Naive thymus-derived CD4-positive, alpha-beta T cell (primary cell): ENCODE measurements around the gene NYAP2. TPM values are rescaled to one million over a fixed set of nuclear protein-coding genes. Genes with fewer than 3 reads are reported as not detected.

Experiments used
- ATAC-seq: fragments of 150-1000 bp; cut with Tn5 transposase; 2 replicates; pipeline ENCODE4 v1.10.0; 2021; ENCODE audit warnings: mild to moderate bottlenecking, moderate library complexity
- CTCF ChIA-PET: fragments of 350-600 bp; sonication (Branson Sonifier 250); formaldehyde crosslinking; loops from one replicate; lab custom pipeline; 2021; ENCODE audit warnings: antibody characterized with exemption; lab: Charles Lee
- POLR2A ChIA-PET: fragments of 350-600 bp; sonication (Branson Sonifier 250); formaldehyde crosslinking; loops from one replicate; lab custom pipeline; 2021; ENCODE audit warnings: antibody characterized with exemption, inconsistent platforms; lab: Charles Lee
- DNase-seq, 9 donors: peaks; one replicate each; pipeline versions ENCODE4 v3.0.0 to v3.0.0-alpha.2; 2020 to 2022; ENCODE audit warnings: mixed read lengths in 1 of 9
- H3K27ac ChIP-seq: one replicate; pipeline ENCODE4 v1.7.0; 2013; ENCODE audit warnings: mild to moderate bottlenecking, low read depth, low read length, moderate library complexity
- H3K27me3 ChIP-seq, 2 donors: one replicate each; pipeline ENCODE4 v1.7.0; 2013; ENCODE audit warnings: low read length in 2 of 2, mild to moderate bottlenecking in 2 of 2, moderate library complexity in 2 of 2; ENCODE audit not compliant: control insufficient read depth in 2 of 2, insufficient read depth in 2 of 2
- H3K36me3 ChIP-seq, 3 experiments: 1 replicate in 2 of 3; 2 replicates in 1 of 3; pipeline ENCODE4 v1.7.0; 2013; ENCODE audit warnings: low read length in 3 of 3, mild to moderate bottlenecking in 3 of 3, moderate library complexity in 1 of 3; ENCODE audit not compliant: insufficient read depth in 3 of 3, control insufficient read depth in 2 of 3
- H3K4me1 ChIP-seq, 2 donors: one replicate each; pipeline ENCODE4 v1.7.0; 2013; ENCODE audit warnings: low read length in 2 of 2, mild to moderate bottlenecking in 2 of 2, moderate library complexity in 1 of 2; ENCODE audit not compliant: control insufficient read depth in 2 of 2, insufficient read depth in 2 of 2
- H3K4me3 ChIP-seq: 2 replicates; pipeline ENCODE4 v1.7.0; 2013; ENCODE audit warnings: mild to moderate bottlenecking, low read length
- H3K9me3 ChIP-seq, 3 experiments: 1 replicate in 2 of 3; 2 replicates in 1 of 3; pipeline ENCODE4 v1.7.0; 2013; ENCODE audit warnings: low read length in 3 of 3; ENCODE audit not compliant: control insufficient read depth in 2 of 3
- H3K27ac Mint-ChIP-seq, 9 donors: one replicate each; pipeline ENCODE4 v1.8.0; 2020 to 2022; ENCODE audit warnings: mixed read lengths in 9 of 9, mild to moderate bottlenecking in 8 of 9, moderate library complexity in 5 of 9, inconsistent platforms in 2 of 9
- H3K27me3 Mint-ChIP-seq, 5 donors: one replicate each; pipeline ENCODE4 v1.8.0; 2021 to 2022; ENCODE audit warnings: mixed read lengths in 5 of 5, mild to moderate bottlenecking in 1 of 5
- H3K36me3 Mint-ChIP-seq, 5 donors: one replicate each; pipeline ENCODE4 v1.8.0; 2020 to 2022; ENCODE audit warnings: mixed read lengths in 5 of 5, mild to moderate bottlenecking in 3 of 5, inconsistent platforms in 1 of 5
- H3K4me1 Mint-ChIP-seq, 7 donors: one replicate each; pipeline ENCODE4 v1.8.0; 2020 to 2022; ENCODE audit warnings: mixed read lengths in 7 of 7, mild to moderate bottlenecking in 3 of 7, inconsistent platforms in 1 of 7
- H3K4me3 Mint-ChIP-seq, 10 donors: one replicate each; pipeline ENCODE4 v1.8.0; 2020 to 2022; ENCODE audit warnings: mild to moderate bottlenecking in 10 of 10, mixed read lengths in 10 of 10, moderate library complexity in 6 of 10, inconsistent platforms in 2 of 10
- H3K9me3 Mint-ChIP-seq, 11 donors: one replicate each; pipeline ENCODE4 v1.8.0; 2020 to 2022; ENCODE audit warnings: mixed read lengths in 11 of 11, mild to moderate bottlenecking in 4 of 11, inconsistent platforms in 1 of 11, moderate library complexity in 1 of 11
- intact Hi-C, 2 donors: fragments of 100-400 bp; cut with micrococcal nuclease; formaldehyde crosslinking; loops; one replicate each; pipeline ENCODE4 v1.15.1; 2023
- polyA plus RNA-seq, 2 donors: library from polyadenylated mRNA; unstranded; fragments of 300-500 nt; fragmentation: Illumina TruSeq; gene quantifications; one replicate each; pipeline ENCODE4 v1.2.3, GENCODE V29; 2021
- total RNA-seq, 6 experiments: library from RNA in 5 of 6; stranded (reverse) in 5 of 6; gene quantifications; 1 replicate in 5 of 6; 2 replicates in 1 of 6; pipeline ENCODE4 v1.2.3 and lab custom pipeline; 2021 to 2026

The NYAP2 gene
- total and polyA plus RNA-seq, 7 experiments from 2014 or later = 0.17 TPM; not detected in 6

- Mint-ChIP-seq H3K36me3 (no peaks in the 10 kb centered on the region), H3K27ac (no peak overlapping the region), H3K4me1 (no peaks in the 10 kb centered on the region), H3K27me3 (peaks cover 0 to 31% (median 28%) of the 10 kb centered on the region in 5 donors), H3K9me3 (peaks cover 0 to 5% (median 0%) of the 10 kb centered on the region in 11 donors), H3K4me3 (no peak overlapping the region)
- ChIA-PET CTCF (no interaction called here), POLR2A (no interaction called here)
- H3K4me3 ChIP-seq = no peak overlapping the region
- intact Hi-C loops = no loop called here
- no peaks in the 10 kb centered on the region for H3K36me3 ChIP-seq
- no peaks in the 10 kb centered on the region for H3K9me3 ChIP-seq
- ATAC-seq (no peak), DNase-seq (no peak)
- no peaks in the 10 kb centered on the region for H3K27me3 ChIP-seq
- H3K4me1 ChIP-seq = no peaks in the 10 kb centered on the region
- no peak overlapping the region for H3K27ac ChIP-seq
These were observed 38.7 kb downstream of the NYAP2 start for GRCh38 chr2:225438248-225438647.

- no peak overlapping the region for H3K4me3 Mint-ChIP-seq
- Histone ChIP-seq H3K9me3 (no peaks in the 10 kb centered on the region), H3K4me3 (no peak overlapping the region), H3K4me1 (no peaks in the 10 kb centered on the region), H3K27me3 (no peaks in the 10 kb centered on the region), H3K27ac (no peak overlapping the region), H3K36me3 (no peaks in the 10 kb centered on the region)
- POLR2A ChIA-PET = no interaction called here
- H3K36me3 Mint-ChIP-seq = no peaks in the 10 kb centered on the region
- H3K9me3 Mint-ChIP-seq = no peaks in the 10 kb centered on the region
- CTCF ChIA-PET = no interaction called here
- ATAC-seq = no peak
- intact Hi-C loops = no loop called here
- no peak overlapping the region for H3K27ac Mint-ChIP-seq
- no peaks in the 10 kb centered on the region for H3K4me1 Mint-ChIP-seq
- peaks cover 4 to 26% (median 8%) of the 10 kb centered on the region in 5 donors for H3K27me3 Mint-ChIP-seq
- no peak for DNase-seq
These were observed 53.2 kb downstream of the NYAP2 start for GRCh38 chr2:225452677-225453076.

GRCh38 chr2:225454412-225454811 is 54.9 kb downstream of the NYAP2 start:
- DNase-seq (no peak), ATAC-seq (no peak)
- Histone ChIP-seq H3K27ac (no peak overlapping the region), H3K27me3 (no peaks in the 10 kb centered on the region), H3K9me3 (no peaks in the 10 kb centered on the region), H3K4me3 (no peak overlapping the region), H3K4me1 (no peaks in the 10 kb centered on the region), H3K36me3 (no peaks in the 10 kb centered on the region)
- H3K27ac Mint-ChIP-seq = peak overlapping the region in 1 of 9 donors; percentile 3
- H3K9me3 Mint-ChIP-seq = no peaks in the 10 kb centered on the region
- CTCF ChIA-PET = no interaction called here
- no peaks in the 10 kb centered on the region for H3K36me3 Mint-ChIP-seq
- peaks cover 4 to 26% (median 11%) of the 10 kb centered on the region in 5 donors for H3K27me3 Mint-ChIP-seq
- H3K4me3 Mint-ChIP-seq = no peak overlapping the region
- POLR2A ChIA-PET = no interaction called here
- H3K4me1 Mint-ChIP-seq = no peaks in the 10 kb centered on the region
- intact Hi-C loops = no loop called here

GRCh38 chr2:225456619-225457260 is 57.2 kb downstream of the NYAP2 start:
- H3K27ac ChIP-seq = no peak overlapping the region
- Mint-ChIP-seq H3K27me3 (peaks cover 0 to 14% (median 12%) of the 10 kb centered on the region in 5 donors), H3K36me3 (peaks cover 0 to 6% (median 0%) of the 10 kb centered on the region in 5 donors), H3K27ac (no peak overlapping the region), H3K9me3 (peaks cover 0 to 3% (median 0%) of the 10 kb centered on the region in 11 donors), H3K4me3 (no peak overlapping the region), H3K4me1 (no peaks in the 10 kb centered on the region)
- DNase-seq = no peak
- POLR2A ChIA-PET = no interaction called here
- H3K4me3 ChIP-seq = no peak overlapping the region
- no peaks in the 10 kb centered on the region for H3K4me1 ChIP-seq
- no peaks in the 10 kb centered on the region for H3K36me3 ChIP-seq
- no peaks in the 10 kb centered on the region for H3K9me3 ChIP-seq
- intact Hi-C loops = no loop called here
- ATAC-seq = no peak
- CTCF ChIA-PET = no interaction called here
- no peaks in the 10 kb centered on the region for H3K27me3 ChIP-seq

GRCh38 chr2:225457482-225457881 is 58.0 kb downstream of the NYAP2 start:
- H3K9me3 Mint-ChIP-seq = peaks cover 0 to 3% (median 0%) of the 10 kb centered on the region in 11 donors
- POLR2A ChIA-PET = no interaction called here

GRCh38 chr2:225458431-225459117 is 59.1 kb downstream of the NYAP2 start:
- Histone ChIP-seq H3K27ac (no peak overlapping the region), H3K36me3 (no peaks in the 10 kb centered on the region), H3K27me3 (no peaks in the 10 kb centered on the region), H3K4me3 (no peak overlapping the region), H3K9me3 (no peaks in the 10 kb centered on the region), H3K4me1 (no peaks in the 10 kb centered on the region)
- Mint-ChIP-seq H3K9me3 (peaks cover 0 to 3% (median 0%) of the 10 kb centered on the region in 11 donors), H3K27ac (no peak overlapping the region), H3K36me3 (peaks cover 0 to 6% (median 3%) of the 10 kb centered on the region in 5 donors), H3K27me3 (peaks cover 0 to 15% (median 11%) of the 10 kb centered on the region in 5 donors), H3K4me3 (no peak overlapping the region), H3K4me1 (peaks cover 0 to 5% (median under 1%) of the 10 kb centered on the region in 7 donors)
- no peak for ATAC-seq
- ChIA-PET CTCF (no interaction called here), POLR2A (interaction anchor here (0.6 kb wide), 1 partner anchor 183 kb away, joined by 4 read pairs; no protein-coding TSS in a partner anchor)
- no peak for DNase-seq
- intact Hi-C loops = no loop called here

More at GRCh38 chr2:225457482-225457881, 58.0 kb downstream of the NYAP2 start:
- Histone ChIP-seq H3K27me3 (no peaks in the 10 kb centered on the region), H3K4me1 (no peaks in the 10 kb centered on the region), H3K9me3 (no peaks in the 10 kb centered on the region), H3K4me3 (no peak overlapping the region), H3K27ac (no peak overlapping the region), H3K36me3 (no peaks in the 10 kb centered on the region)
- DNase-seq (no peak), ATAC-seq (no peak)
- Mint-ChIP-seq H3K27me3 (peaks cover 0 to 15% (median 11%) of the 10 kb centered on the region in 5 donors), H3K36me3 (peaks cover 0 to 6% (median 3%) of the 10 kb centered on the region in 5 donors), H3K4me3 (no peak overlapping the region), H3K27ac (no peak overlapping the region), H3K4me1 (no peaks in the 10 kb centered on the region)
- CTCF ChIA-PET = no interaction called here
- intact Hi-C loops = no loop called here
